IMR-90 (cell line): Measurements from ENCODE around the gene MERTK. TPM values are rescaled to one million over a fixed set of nuclear protein-coding genes. Genes with fewer than 3 reads are reported as not detected.
"Not testable (repeated sequence)": the region's sequence is repeated elsewhere in the genome, so short reads cannot be mapped to it uniquely, and the experiment has no call there.

Experiments used
- ATAC-seq: fragments of 200-7000 bp; cut with Tn5 transposase; 2 replicates; pipeline ENCODE4 v1.9.1; 2020; ENCODE audit warnings: low read depth, mild to moderate bottlenecking, moderate library complexity
- BruUV-seq: library from RNA; stranded (reverse); fragments of 400-500 nt; replicated peaks from 2 replicates; lab custom pipeline; 2021; lab: Mats Ljungman, UMichigan
- CTCF ChIA-PET: fragments of 300-600 bp; formaldehyde crosslinking; extraction: SDS; loops from one replicate; lab custom pipeline; 2021; ENCODE audit warnings: antibody characterized with exemption; lab: Yijun Ruan, JAX
- POLR2A ChIA-PET: fragments of 300-600 bp; sonication (Branson Sonifier 250); formaldehyde crosslinking; loops from one replicate; lab custom pipeline; 2022; ENCODE audit warnings: antibody characterized with exemption; ENCODE audit not compliant: unreplicated experiment; lab: Charles Lee
- DNase-seq: peaks from one replicate; pipeline ENCODE4 v3.0.0; 2013
- H2AFZ ChIP-seq: replicated peaks from 2 replicates; pipeline ENCODE3; 2013; ENCODE audit warnings: low read length, mild to moderate bottlenecking; ENCODE audit not compliant: poor library complexity
- H2AK5ac ChIP-seq: 2 replicates; pipeline ENCODE4 v1.6.1; 2013; ENCODE audit warnings: low read depth, low read length, inconsistent platforms
- H2AK9ac ChIP-seq: replicated peaks from 2 replicates; pipeline ENCODE3; 2013; ENCODE audit warnings: mild to moderate bottlenecking, low read depth, low read length, moderate library complexity; ENCODE audit not compliant: poor library complexity
- H2BK120ac ChIP-seq: 2 replicates; pipeline ENCODE4 v1.6.1; 2013; ENCODE audit warnings: low read depth, low read length, inconsistent platforms
- H2BK15ac ChIP-seq: 3 replicates; pipeline ENCODE4 v1.6.1; 2013; ENCODE audit warnings: low read depth, low read length, inconsistent platforms
- H2BK20ac ChIP-seq: 2 replicates; pipeline ENCODE4 v1.6.1; 2013; ENCODE audit warnings: low read depth, mild to moderate bottlenecking, inconsistent platforms, low read length, moderate library complexity
- H2BK5ac ChIP-seq: 2 replicates; pipeline ENCODE4 v1.6.1; 2013; ENCODE audit warnings: mild to moderate bottlenecking, low read depth, low read length, inconsistent platforms; ENCODE audit not compliant: poor library complexity, severe bottlenecking
- H3K14ac ChIP-seq: replicated peaks from 2 replicates; pipeline ENCODE4 v1.6.1; 2013; ENCODE audit warnings: low read depth, low read length, inconsistent platforms
- H3K18ac ChIP-seq: 2 replicates; pipeline ENCODE4 v1.6.1; 2013; ENCODE audit warnings: low read depth, low read length, control low read depth
- H3K23ac ChIP-seq: 2 replicates; pipeline ENCODE4 v1.6.1; 2013; ENCODE audit warnings: low read depth, low read length, inconsistent platforms
- H3K27ac ChIP-seq: 2 replicates; pipeline ENCODE4 v1.5.1; 2013; ENCODE audit warnings: mild to moderate bottlenecking, control low read depth, low read length; ENCODE audit not compliant: insufficient read depth
- H3K27me3 ChIP-seq: 2 replicates; pipeline ENCODE4 v1.6.1; 2013; ENCODE audit warnings: low read length; ENCODE audit not compliant: control insufficient read depth, insufficient read depth
- H3K36me3 ChIP-seq: 2 replicates; pipeline ENCODE4 v1.6.1; 2013; ENCODE audit warnings: low read length, mixed read lengths; ENCODE audit not compliant: control insufficient read depth, insufficient read depth
- H3K4ac ChIP-seq: 2 replicates; pipeline ENCODE4 v1.6.1; 2013; ENCODE audit warnings: low read depth, low read length, inconsistent platforms
- H3K4me1 ChIP-seq: 2 replicates; pipeline ENCODE4 v1.6.1; 2013; ENCODE audit warnings: low read length, mixed read lengths; ENCODE audit not compliant: control insufficient read depth, insufficient read depth
- H3K4me2 ChIP-seq: 2 replicates; pipeline ENCODE4 v1.6.1; 2013; ENCODE audit warnings: low read depth, mild to moderate bottlenecking, control low read depth, low read length, moderate library complexity
- H3K4me3 ChIP-seq: 2 replicates; pipeline ENCODE4 v1.5.1; 2013; ENCODE audit warnings: low read depth, mild to moderate bottlenecking, control low read depth, low read length, moderate library complexity; ENCODE audit not compliant: insufficient read depth
- H3K56ac ChIP-seq: 2 replicates; pipeline ENCODE4 v1.6.1; 2013; ENCODE audit warnings: low read length, inconsistent platforms; ENCODE audit not compliant: insufficient read depth; ENCODE audit errors: extremely low read depth
- H3K79me1 ChIP-seq, 2 experiments: 2 replicates each; pipeline ENCODE4 v1.6.1; 2013; ENCODE audit warnings: low read length in 2 of 2, inconsistent platforms in 1 of 2, low read depth in 1 of 2
- H3K9ac ChIP-seq: 2 replicates; pipeline ENCODE4 v1.6.1; 2013; ENCODE audit warnings: low read depth, low read length, control low read depth
- H3K9me1 ChIP-seq: 2 replicates; pipeline ENCODE4 v1.6.1; 2013; ENCODE audit warnings: low read length, inconsistent platforms; ENCODE audit not compliant: insufficient read depth
- H3K9me3 ChIP-seq: 2 replicates; pipeline ENCODE4 v1.6.1; 2013; ENCODE audit warnings: low read length; ENCODE audit not compliant: control insufficient read depth, insufficient read depth
- H4K20me1 ChIP-seq: 2 replicates; pipeline ENCODE4 v1.6.1; 2013; ENCODE audit warnings: low read length, inconsistent platforms; ENCODE audit not compliant: insufficient read depth
- H4K5ac ChIP-seq: 2 replicates; pipeline ENCODE4 v1.6.1; 2013; ENCODE audit warnings: mild to moderate bottlenecking, low read depth, low read length, control low read depth
- H4K8ac ChIP-seq, 2 experiments: 2 replicates each; pipeline ENCODE4 v1.6.1; 2013; ENCODE audit warnings: low read depth in 2 of 2, low read length in 2 of 2, control low read depth in 1 of 2, inconsistent platforms in 1 of 2
- H4K91ac ChIP-seq: 2 replicates; pipeline ENCODE4 v1.6.1; 2013; ENCODE audit warnings: low read depth, low read length, inconsistent platforms; ENCODE audit not compliant: insufficient read depth
- WGBS, 2 experiments: methylation state at CpG; one replicate each; pipeline versions ENCODE4 v1.1.5 to v1.1.7; 2013; ENCODE audit warnings: missing lambda C conversion rate in 2 of 2; ENCODE audit not compliant: insufficient read length in 1 of 2; ENCODE audit errors: extremely low coverage in 2 of 2; 5-methylcytosine and 5-hydroxymethylcytosine counted together
- dilution Hi-C: fragments of 300-500 bp; cut with HindIII; formaldehyde crosslinking; loops from one replicate; pipeline ENCODE4 v1.14.3; 2018; ENCODE audit warnings: low sequenced_read_pairs; ENCODE audit not compliant: unreplicated experiment
- in situ Hi-C: fragments of 300-500 bp; cut with MboI; formaldehyde crosslinking; loops from 3 replicates; pipeline ENCODE4 v1.14.3; 2019; ENCODE audit warnings: low sequenced_read_pairs, inconsistent platforms, mixed read lengths
- intact Hi-C: fragments of 100-400 bp; cut with micrococcal nuclease; formaldehyde crosslinking; loops from 2 replicates; pipeline ENCODE4 v1.10.0; 2022
- polyA plus RNA-seq, 3 experiments: library from polyadenylated mRNA; depleted of rRNA; stranded (reverse); fragments of >200 nt; gene quantifications; 2 replicates each; pipeline ENCODE4 v1.2.3, GENCODE V29; 2012; ENCODE audit warnings: low replicate concordance in 1 of 3
- total RNA-seq: library from RNA; depleted of rRNA; stranded (reverse); fragments of >200 nt; gene quantifications from 2 replicates; pipeline ENCODE4 v1.2.3, GENCODE V29; 2012

MERTK gene
- total and polyA plus RNA-seq, 2 of the 4 experiments (the other 2 are of a cell fraction) = 0.36 to 0.62 TPM

DNA sequence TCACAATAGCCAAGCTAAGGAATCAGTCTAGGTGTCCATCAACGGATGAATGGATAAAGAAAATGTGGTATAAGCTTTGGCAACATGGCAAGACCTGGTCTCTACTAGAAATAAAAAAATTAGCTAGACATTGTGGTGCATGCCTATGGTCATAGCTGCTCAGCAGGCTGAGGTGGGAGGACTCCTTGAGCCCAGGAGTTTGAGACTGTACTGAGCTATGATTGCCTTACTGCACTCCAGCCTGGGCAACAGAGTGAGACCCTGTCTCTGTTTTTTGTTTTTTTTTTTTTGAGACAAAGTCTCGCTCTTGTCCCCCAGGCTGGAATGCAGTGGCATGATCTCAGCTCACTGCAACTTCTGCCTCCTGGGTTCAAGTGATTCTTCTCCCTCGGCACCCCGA, 11.6 kb downstream of the MERTK start:
- H3K9ac ChIP-seq, H3K27ac ChIP-seq, H3K18ac ChIP-seq, H3K4me3 ChIP-seq, H3K36me3 ChIP-seq, H2AFZ ChIP-seq, POLR2A ChIA-PET, DNase-seq, H3K4me2 ChIP-seq, H2BK120ac ChIP-seq, H3K4me1 ChIP-seq, dilution Hi-C loops, in situ Hi-C loops, H3K9me3 ChIP-seq, H2BK20ac ChIP-seq, H2AK9ac ChIP-seq, H4K5ac ChIP-seq, H4K8ac ChIP-seq, BruUV-seq, ATAC-seq, H3K23ac ChIP-seq, intact Hi-C loops, H4K20me1 ChIP-seq, H2AK5ac ChIP-seq, H3K79me1 ChIP-seq, H3K9me1 ChIP-seq, H2BK15ac ChIP-seq, CTCF ChIA-PET, H3K56ac ChIP-seq, H2BK5ac ChIP-seq, H3K4ac ChIP-seq, H4K91ac ChIP-seq, H3K14ac ChIP-seq: not testable (repeated sequence)
- H3K27me3 ChIP-seq = peaks cover 14% of the 10 kb centered on the region
- WGBS, 2 experiments = no CpG with 5 or more reads among the region's 4 CpGs
